Measurements from ENCODE around the gene CAMSAP1.
A peak's percentile ranks its signal among the peaks of the same experiment; 100 is the strongest.

CAMSAP1 gene

GRCh38 chr9:135804581-135805421 is 102.5 kb downstream of the CAMSAP1 start:
- Histone ChIP-seq H3K4me3 (ENCODE audit: low read depth in 1 of 2, low read length in 2 of 2) (no peak overlapping the region), H2AFZ (ENCODE audit: low read depth, low read length) (no peak overlapping the region), H3K79me2 (ENCODE audit: insufficient read depth, low read length) (no peaks in the 10 kb centered on the region), H4K20me1 (ENCODE audit: insufficient read depth, low read length) (peaks cover 4% of the 10 kb centered on the region; the same call in 1 of the 2 replicates), H3K4me1 (ENCODE audit: insufficient read depth, low read length) (no peaks in the 10 kb centered on the region), H3K9me3 (ENCODE audit: insufficient read depth, low read length, severe bottlenecking) (no peaks in the 10 kb centered on the region), H3K27me3 (ENCODE audit: insufficient read depth, low read length, poor library complexity) (no peaks in the 10 kb centered on the region), H3K27ac (ENCODE audit: low read length) (no peak overlapping the region), H3K9ac (ENCODE audit: low read depth, low read length) (no peak overlapping the region), H3K36me3 (ENCODE audit: insufficient read depth, low read length) (peaks cover 3% of the 10 kb centered on the region), H3K4me2 (ENCODE audit: insufficient read depth, low read length) (no peak overlapping the region)
- ATAC-seq (ENCODE audit: insufficient read depth, low read depth) = no peak
- DNase-seq = no peak
- no peak for TF ChIP-seq EZH2 (IDR thresholded peaks at IDR 0.05; ENCODE audit: borderline replicate concordance, low read depth, low read length, severe bottlenecking)
- TF ChIP-seq, protein P1, sequence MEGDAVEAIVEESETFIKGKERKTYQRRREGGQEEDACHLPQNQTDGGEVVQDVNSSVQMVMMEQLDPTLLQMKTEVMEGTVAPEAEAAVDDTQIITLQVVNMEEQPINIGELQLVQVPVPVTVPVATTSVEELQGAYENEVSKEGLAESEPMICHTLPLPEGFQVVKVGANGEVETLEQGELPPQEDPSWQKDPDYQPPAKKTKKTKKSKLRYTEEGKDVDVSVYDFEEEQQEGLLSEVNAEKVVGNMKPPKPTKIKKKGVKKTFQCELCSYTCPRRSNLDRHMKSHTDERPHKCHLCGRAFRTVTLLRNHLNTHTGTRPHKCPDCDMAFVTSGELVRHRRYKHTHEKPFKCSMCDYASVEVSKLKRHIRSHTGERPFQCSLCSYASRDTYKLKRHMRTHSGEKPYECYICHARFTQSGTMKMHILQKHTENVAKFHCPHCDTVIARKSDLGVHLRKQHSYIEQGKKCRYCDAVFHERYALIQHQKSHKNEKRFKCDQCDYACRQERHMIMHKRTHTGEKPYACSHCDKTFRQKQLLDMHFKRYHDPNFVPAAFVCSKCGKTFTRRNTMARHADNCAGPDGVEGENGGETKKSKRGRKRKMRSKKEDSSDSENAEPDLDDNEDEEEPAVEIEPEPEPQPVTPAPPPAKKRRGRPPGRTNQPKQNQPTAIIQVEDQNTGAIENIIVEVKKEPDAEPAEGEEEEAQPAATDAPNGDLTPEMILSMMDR (IDR thresholded peaks at IDR 0.05; ENCODE audit: borderline replicate concordance, extremely low read depth, low read length, poor library complexity, severe bottlenecking) = peak; percentile 13

DNA sequence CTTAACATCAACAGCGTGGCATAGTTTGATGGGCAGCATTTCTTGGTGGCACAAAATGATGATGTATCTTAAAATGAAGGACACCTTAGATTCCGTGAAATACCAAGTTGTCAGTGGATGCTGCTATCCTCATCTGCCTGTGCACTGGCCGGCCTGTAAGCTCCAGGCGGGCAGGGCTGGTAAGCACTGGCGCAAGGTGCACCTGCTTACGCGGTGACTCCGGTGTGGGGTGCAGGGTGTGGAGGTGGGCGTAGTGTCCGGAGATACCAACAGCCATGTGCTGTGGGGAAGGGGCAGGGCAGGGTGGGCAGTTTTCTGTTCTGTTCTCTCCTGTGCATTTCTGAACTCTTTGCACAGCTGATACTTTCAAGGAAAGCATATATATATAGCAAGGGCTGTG is 103.9 kb downstream of the CAMSAP1 start:
- no peak overlapping the region for H3K4me3 ChIP-seq (ENCODE audit: low read depth in 1 of 2, low read length in 2 of 2)
- no peaks in the 10 kb centered on the region for H3K4me1 ChIP-seq (ENCODE audit: insufficient read depth, low read length)
- no peak overlapping the region for H3K9ac ChIP-seq (ENCODE audit: low read depth, low read length)
- H2AFZ ChIP-seq (ENCODE audit: low read depth, low read length) = no peak overlapping the region
- no peaks in the 10 kb centered on the region for H3K27me3 ChIP-seq (ENCODE audit: insufficient read depth, low read length, poor library complexity)
- no peak overlapping the region for H3K27ac ChIP-seq (ENCODE audit: low read length)
- H3K79me2 ChIP-seq (ENCODE audit: insufficient read depth, low read length) = no peaks in the 10 kb centered on the region
- no peaks in the 10 kb centered on the region for H3K9me3 ChIP-seq (ENCODE audit: insufficient read depth, low read length, severe bottlenecking)
- DNase-seq (no peak), ATAC-seq (ENCODE audit: insufficient read depth, low read depth) (no peak)
- H4K20me1 ChIP-seq (ENCODE audit: insufficient read depth, low read length) = peaks cover 7% of the 10 kb centered on the region; the same call in 1 of the 2 replicates
- no peak overlapping the region for H3K4me2 ChIP-seq (ENCODE audit: insufficient read depth, low read length)
- TF ChIP-seq, protein P1 (IDR thresholded peaks at IDR 0.05; ENCODE audit: borderline replicate concordance, extremely low read depth, low read length, poor library complexity, severe bottlenecking) = no peak
- no peak for TF ChIP-seq EZH2 (IDR thresholded peaks at IDR 0.05; ENCODE audit: borderline replicate concordance, low read depth, low read length, severe bottlenecking)
- no peaks in the 10 kb centered on the region for H3K36me3 ChIP-seq (ENCODE audit: insufficient read depth, low read length)

- H3K4me3 ChIP-seq (ENCODE audit: low read depth in 1 of 2, low read length in 2 of 2) = no peak overlapping the region
- no peak overlapping the region for H3K9ac ChIP-seq (ENCODE audit: low read depth, low read length)
- H3K4me1 ChIP-seq (ENCODE audit: insufficient read depth, low read length) = no peaks in the 10 kb centered on the region
- no peak overlapping the region for H2AFZ ChIP-seq (ENCODE audit: low read depth, low read length)
- peaks cover 7% of the 10 kb centered on the region; the same call in 1 of the 2 replicates for H4K20me1 ChIP-seq (ENCODE audit: insufficient read depth, low read length)
- no peaks in the 10 kb centered on the region for H3K36me3 ChIP-seq (ENCODE audit: insufficient read depth, low read length)
- no peak overlapping the region for H3K27ac ChIP-seq (ENCODE audit: low read length)
- no peak for ATAC-seq (ENCODE audit: insufficient read depth, low read depth)
- no peak overlapping the region for H3K4me2 ChIP-seq (ENCODE audit: insufficient read depth, low read length)
- no peak for TF ChIP-seq EZH2 (IDR thresholded peaks at IDR 0.05; ENCODE audit: borderline replicate concordance, low read depth, low read length, severe bottlenecking)
- TF ChIP-seq, protein P1 (IDR thresholded peaks at IDR 0.05; ENCODE audit: borderline replicate concordance, extremely low read depth, low read length, poor library complexity, severe bottlenecking) = no peak
- no peaks in the 10 kb centered on the region for H3K9me3 ChIP-seq (ENCODE audit: insufficient read depth, low read length, severe bottlenecking)
- H3K79me2 ChIP-seq (ENCODE audit: insufficient read depth, low read length) = no peaks in the 10 kb centered on the region
- no peaks in the 10 kb centered on the region for H3K27me3 ChIP-seq (ENCODE audit: insufficient read depth, low read length, poor library complexity)
- DNase-seq = no peak
These were observed 104.4 kb downstream of the CAMSAP1 start for GRCh38 chr9:135802876-135803419.
